ENCODE data around the gene ABCA10.

The ABCA10 gene

DNA sequence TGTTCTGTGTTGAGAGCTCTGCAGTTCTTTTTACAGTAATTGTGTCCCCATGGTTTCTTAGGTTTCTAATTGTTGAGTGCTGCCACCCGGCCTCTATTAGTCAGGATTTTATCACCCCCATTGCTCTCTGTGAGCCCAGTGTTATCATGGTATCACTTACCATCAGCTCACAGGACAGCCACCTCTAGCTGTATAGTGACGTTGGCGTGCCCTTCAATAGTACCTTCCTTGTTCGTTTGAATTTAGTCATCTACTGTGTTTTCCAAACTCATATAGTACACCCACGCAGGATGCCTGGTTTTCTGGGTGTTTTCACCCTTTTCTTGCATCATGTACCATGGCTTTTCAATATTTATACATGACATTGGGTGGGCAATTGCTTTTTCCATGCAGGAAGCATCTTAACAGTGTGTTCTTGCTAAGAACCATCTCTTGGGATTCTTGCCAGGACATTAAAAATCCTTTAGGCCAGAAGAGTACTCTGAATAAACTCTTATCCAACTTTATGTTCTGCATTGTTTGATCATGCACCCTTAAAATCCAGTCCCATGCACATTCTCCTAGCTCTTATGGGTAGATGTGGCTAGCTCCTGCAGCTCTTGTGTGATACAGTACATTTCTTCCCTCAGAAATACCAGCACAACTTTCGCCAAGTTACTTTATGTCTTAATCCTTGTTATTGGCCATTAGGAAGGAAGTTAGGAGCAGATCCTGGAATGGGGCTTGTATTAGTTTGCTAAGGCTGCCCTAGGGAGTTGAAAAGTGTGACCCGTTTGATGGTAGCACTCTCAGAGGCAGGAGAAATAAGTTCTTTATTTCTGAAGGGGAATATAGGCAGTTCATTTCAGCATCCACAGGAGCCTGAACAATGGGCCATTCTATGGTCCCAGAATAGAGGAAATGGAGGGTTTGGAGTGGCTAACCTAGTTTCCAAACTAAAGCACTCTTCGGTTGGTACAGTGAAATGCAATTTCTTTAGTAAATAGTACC is 11.3 kb upstream of the ABCA10 start:
- no peak for DNase-seq (ENCODE audit: low read depth)
- H3K4me3 ChIP-seq (ENCODE audit: control insufficient read depth, low read depth, low read length): no peak overlapping the region
- TF ChIP-seq, protein P1, sequence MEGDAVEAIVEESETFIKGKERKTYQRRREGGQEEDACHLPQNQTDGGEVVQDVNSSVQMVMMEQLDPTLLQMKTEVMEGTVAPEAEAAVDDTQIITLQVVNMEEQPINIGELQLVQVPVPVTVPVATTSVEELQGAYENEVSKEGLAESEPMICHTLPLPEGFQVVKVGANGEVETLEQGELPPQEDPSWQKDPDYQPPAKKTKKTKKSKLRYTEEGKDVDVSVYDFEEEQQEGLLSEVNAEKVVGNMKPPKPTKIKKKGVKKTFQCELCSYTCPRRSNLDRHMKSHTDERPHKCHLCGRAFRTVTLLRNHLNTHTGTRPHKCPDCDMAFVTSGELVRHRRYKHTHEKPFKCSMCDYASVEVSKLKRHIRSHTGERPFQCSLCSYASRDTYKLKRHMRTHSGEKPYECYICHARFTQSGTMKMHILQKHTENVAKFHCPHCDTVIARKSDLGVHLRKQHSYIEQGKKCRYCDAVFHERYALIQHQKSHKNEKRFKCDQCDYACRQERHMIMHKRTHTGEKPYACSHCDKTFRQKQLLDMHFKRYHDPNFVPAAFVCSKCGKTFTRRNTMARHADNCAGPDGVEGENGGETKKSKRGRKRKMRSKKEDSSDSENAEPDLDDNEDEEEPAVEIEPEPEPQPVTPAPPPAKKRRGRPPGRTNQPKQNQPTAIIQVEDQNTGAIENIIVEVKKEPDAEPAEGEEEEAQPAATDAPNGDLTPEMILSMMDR (conservative IDR thresholded peaks at IDR 0.05; ENCODE audit: control insufficient read depth, insufficient read depth, low read depth, low read length): no peak

GRCh38 chr17:69236946-69237345 is 8.3 kb upstream of the ABCA10 start:
- TF ChIP-seq, protein P1 (conservative IDR thresholded peaks at IDR 0.05; ENCODE audit: control insufficient read depth, insufficient read depth, low read depth, low read length): no peak
- no peak overlapping the region for H3K4me3 ChIP-seq (ENCODE audit: control insufficient read depth, low read depth, low read length)

DNA sequence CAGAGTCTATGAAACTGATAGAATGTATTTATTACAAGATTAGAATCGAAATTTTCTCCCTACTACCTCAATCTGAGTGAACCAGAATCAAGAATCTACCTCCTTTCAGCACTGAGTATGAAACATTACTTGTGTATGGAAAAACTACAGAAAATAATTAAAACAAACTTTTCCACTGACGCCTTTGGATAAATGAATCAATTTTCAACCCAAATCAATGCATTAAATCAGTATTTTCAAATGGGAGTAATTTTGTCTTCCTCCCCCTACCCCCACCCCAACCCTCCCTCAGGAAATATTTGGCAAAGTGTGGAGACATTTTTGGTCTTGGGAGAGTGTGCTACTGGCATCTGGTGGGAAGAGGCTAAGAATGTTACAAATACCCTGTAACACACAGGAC is 7.8 kb upstream of the ABCA10 start:
- no peak for DNase-seq (ENCODE audit: low read depth)
- TF ChIP-seq, protein P1 (conservative IDR thresholded peaks at IDR 0.05; ENCODE audit: control insufficient read depth, insufficient read depth, low read depth, low read length): no peak
- no peak overlapping the region for H3K4me3 ChIP-seq (ENCODE audit: control insufficient read depth, low read depth, low read length)

More at GRCh38 chr17:69236946-69237345, 8.3 kb upstream of the ABCA10 start:
- no peak for DNase-seq (ENCODE audit: low read depth)

- TF ChIP-seq, protein P1 (conservative IDR thresholded peaks at IDR 0.05; ENCODE audit: control insufficient read depth, insufficient read depth, low read depth, low read length): peak; percentile 83
- no peak overlapping the region for H3K4me3 ChIP-seq (ENCODE audit: control insufficient read depth, low read depth, low read length)
- DNase-seq (ENCODE audit: low read depth): peak; percentile 84
Observed at GRCh38 chr17:69235338-69236058, 6.9 kb upstream of the ABCA10 start.

GRCh38 chr17:69232650-69233049 is 4.0 kb upstream of the ABCA10 start:
- H3K4me3 ChIP-seq (ENCODE audit: control insufficient read depth, low read depth, low read length): no peak overlapping the region
- no peak for DNase-seq (ENCODE audit: low read depth)
- TF ChIP-seq, protein P1 (conservative IDR thresholded peaks at IDR 0.05; ENCODE audit: control insufficient read depth, insufficient read depth, low read depth, low read length): no peak

- no peak for DNase-seq (ENCODE audit: low read depth)
- TF ChIP-seq, protein P1 (conservative IDR thresholded peaks at IDR 0.05; ENCODE audit: control insufficient read depth, insufficient read depth, low read depth, low read length): no peak
Observed at GRCh38 chr17:69231521-69231920, 2.9 kb upstream of the ABCA10 start.

More at GRCh38 chr17:69231521-69231920, 2.9 kb upstream of the ABCA10 start:
- no peak overlapping the region for H3K4me3 ChIP-seq (ENCODE audit: control insufficient read depth, low read depth, low read length)
